IMR-90 (cell line): ENCODE results near the gene SORBS1. TPM values are rescaled to one million over a fixed set of nuclear protein-coding genes. Genes with fewer than 3 reads are reported as not detected.

ENCODE experiments used
- ATAC-seq: fragments of 200-7000 bp; cut with Tn5 transposase; 2 replicates; pipeline ENCODE4 v1.9.1; 2020; ENCODE audit warnings: low read depth, mild to moderate bottlenecking, moderate library complexity
- BruUV-seq: library from RNA; stranded (reverse); fragments of 400-500 nt; replicated peaks from 2 replicates; lab custom pipeline; 2021; lab: Mats Ljungman, UMichigan
- CTCF ChIA-PET: fragments of 300-600 bp; formaldehyde crosslinking; extraction: SDS; loops from one replicate; lab custom pipeline; 2021; ENCODE audit warnings: antibody characterized with exemption; lab: Yijun Ruan, JAX
- POLR2A ChIA-PET: fragments of 300-600 bp; sonication (Branson Sonifier 250); formaldehyde crosslinking; loops from one replicate; lab custom pipeline; 2022; ENCODE audit warnings: antibody characterized with exemption; ENCODE audit not compliant: unreplicated experiment; lab: Charles Lee
- DNase-seq: peaks from one replicate; pipeline ENCODE4 v3.0.0; 2013
- H2AFZ ChIP-seq: replicated peaks from 2 replicates; pipeline ENCODE3; 2013; ENCODE audit warnings: low read length, mild to moderate bottlenecking; ENCODE audit not compliant: poor library complexity
- H2AK5ac ChIP-seq: 2 replicates; pipeline ENCODE4 v1.6.1; 2013; ENCODE audit warnings: low read depth, low read length, inconsistent platforms
- H2AK9ac ChIP-seq: replicated peaks from 2 replicates; pipeline ENCODE3; 2013; ENCODE audit warnings: mild to moderate bottlenecking, low read depth, low read length, moderate library complexity; ENCODE audit not compliant: poor library complexity
- H2BK120ac ChIP-seq: 2 replicates; pipeline ENCODE4 v1.6.1; 2013; ENCODE audit warnings: low read depth, low read length, inconsistent platforms
- H2BK15ac ChIP-seq: 3 replicates; pipeline ENCODE4 v1.6.1; 2013; ENCODE audit warnings: low read depth, low read length, inconsistent platforms
- H2BK20ac ChIP-seq: 2 replicates; pipeline ENCODE4 v1.6.1; 2013; ENCODE audit warnings: low read depth, mild to moderate bottlenecking, inconsistent platforms, low read length, moderate library complexity
- H2BK5ac ChIP-seq: 2 replicates; pipeline ENCODE4 v1.6.1; 2013; ENCODE audit warnings: mild to moderate bottlenecking, low read depth, low read length, inconsistent platforms; ENCODE audit not compliant: poor library complexity, severe bottlenecking
- H3K14ac ChIP-seq: replicated peaks from 2 replicates; pipeline ENCODE4 v1.6.1; 2013; ENCODE audit warnings: low read depth, low read length, inconsistent platforms
- H3K18ac ChIP-seq: 2 replicates; pipeline ENCODE4 v1.6.1; 2013; ENCODE audit warnings: low read depth, low read length, control low read depth
- H3K23ac ChIP-seq: 2 replicates; pipeline ENCODE4 v1.6.1; 2013; ENCODE audit warnings: low read depth, low read length, inconsistent platforms
- H3K27ac ChIP-seq: 2 replicates; pipeline ENCODE4 v1.5.1; 2013; ENCODE audit warnings: mild to moderate bottlenecking, control low read depth, low read length; ENCODE audit not compliant: insufficient read depth
- H3K27me3 ChIP-seq: 2 replicates; pipeline ENCODE4 v1.6.1; 2013; ENCODE audit warnings: low read length; ENCODE audit not compliant: control insufficient read depth, insufficient read depth
- H3K36me3 ChIP-seq: 2 replicates; pipeline ENCODE4 v1.6.1; 2013; ENCODE audit warnings: low read length, mixed read lengths; ENCODE audit not compliant: control insufficient read depth, insufficient read depth
- H3K4ac ChIP-seq: 2 replicates; pipeline ENCODE4 v1.6.1; 2013; ENCODE audit warnings: low read depth, low read length, inconsistent platforms
- H3K4me1 ChIP-seq: 2 replicates; pipeline ENCODE4 v1.6.1; 2013; ENCODE audit warnings: low read length, mixed read lengths; ENCODE audit not compliant: control insufficient read depth, insufficient read depth
- H3K4me2 ChIP-seq: 2 replicates; pipeline ENCODE4 v1.6.1; 2013; ENCODE audit warnings: low read depth, mild to moderate bottlenecking, control low read depth, low read length, moderate library complexity
- H3K4me3 ChIP-seq: 2 replicates; pipeline ENCODE4 v1.5.1; 2013; ENCODE audit warnings: low read depth, mild to moderate bottlenecking, control low read depth, low read length, moderate library complexity; ENCODE audit not compliant: insufficient read depth
- H3K56ac ChIP-seq: 2 replicates; pipeline ENCODE4 v1.6.1; 2013; ENCODE audit warnings: low read length, inconsistent platforms; ENCODE audit not compliant: insufficient read depth; ENCODE audit errors: extremely low read depth
- H3K79me1 ChIP-seq, 2 experiments: 2 replicates each; pipeline ENCODE4 v1.6.1; 2013; ENCODE audit warnings: low read length in 2 of 2, inconsistent platforms in 1 of 2, low read depth in 1 of 2
- H3K9ac ChIP-seq: 2 replicates; pipeline ENCODE4 v1.6.1; 2013; ENCODE audit warnings: low read depth, low read length, control low read depth
- H3K9me1 ChIP-seq: 2 replicates; pipeline ENCODE4 v1.6.1; 2013; ENCODE audit warnings: low read length, inconsistent platforms; ENCODE audit not compliant: insufficient read depth
- H3K9me3 ChIP-seq: 2 replicates; pipeline ENCODE4 v1.6.1; 2013; ENCODE audit warnings: low read length; ENCODE audit not compliant: control insufficient read depth, insufficient read depth
- H4K20me1 ChIP-seq: 2 replicates; pipeline ENCODE4 v1.6.1; 2013; ENCODE audit warnings: low read length, inconsistent platforms; ENCODE audit not compliant: insufficient read depth
- H4K5ac ChIP-seq: 2 replicates; pipeline ENCODE4 v1.6.1; 2013; ENCODE audit warnings: mild to moderate bottlenecking, low read depth, low read length, control low read depth
- H4K8ac ChIP-seq, 2 experiments: 2 replicates each; pipeline ENCODE4 v1.6.1; 2013; ENCODE audit warnings: low read depth in 2 of 2, low read length in 2 of 2, control low read depth in 1 of 2, inconsistent platforms in 1 of 2
- H4K91ac ChIP-seq: 2 replicates; pipeline ENCODE4 v1.6.1; 2013; ENCODE audit warnings: low read depth, low read length, inconsistent platforms; ENCODE audit not compliant: insufficient read depth
- CEBPB ChIP-seq: IDR thresholded peaks from 2 replicates; pipeline ENCODE4 v1.6.1; 2012; ENCODE audit warnings: low read depth, low read length, improper control_type of control experiment
- MAZ ChIP-seq: IDR thresholded peaks from 2 replicates; pipeline ENCODE4 v1.6.1; 2012; ENCODE audit warnings: low read depth, mild to moderate bottlenecking, low read length, improper control_type of control experiment, moderate library complexity, borderline replicate concordance
- RAD21 ChIP-seq: IDR thresholded peaks from 2 replicates; pipeline ENCODE4 v1.6.1; 2012; ENCODE audit warnings: low read length, improper control_type of control experiment
- RCOR1 ChIP-seq: IDR thresholded peaks from 2 replicates; pipeline ENCODE4 v1.6.1; 2012; ENCODE audit warnings: mild to moderate bottlenecking, low read length, improper control_type of control experiment; ENCODE audit not compliant: insufficient replicate concordance
- WGBS, 2 experiments: methylation state at CpG; one replicate each; pipeline versions ENCODE4 v1.1.5 to v1.1.7; 2013; ENCODE audit warnings: missing lambda C conversion rate in 2 of 2; ENCODE audit not compliant: insufficient read length in 1 of 2; ENCODE audit errors: extremely low coverage in 2 of 2; 5-methylcytosine and 5-hydroxymethylcytosine counted together
- dilution Hi-C: fragments of 300-500 bp; cut with HindIII; formaldehyde crosslinking; loops from one replicate; pipeline ENCODE4 v1.14.3; 2018; ENCODE audit warnings: low sequenced_read_pairs; ENCODE audit not compliant: unreplicated experiment
- in situ Hi-C: fragments of 300-500 bp; cut with MboI; formaldehyde crosslinking; loops from 3 replicates; pipeline ENCODE4 v1.14.3; 2019; ENCODE audit warnings: low sequenced_read_pairs, inconsistent platforms, mixed read lengths
- intact Hi-C: fragments of 100-400 bp; cut with micrococcal nuclease; formaldehyde crosslinking; loops from 2 replicates; pipeline ENCODE4 v1.10.0; 2022
- polyA plus RNA-seq, 3 experiments: library from polyadenylated mRNA; depleted of rRNA; stranded (reverse); fragments of >200 nt; gene quantifications; 2 replicates each; pipeline ENCODE4 v1.2.3, GENCODE V29; 2012; ENCODE audit warnings: low replicate concordance in 1 of 3
- total RNA-seq: library from RNA; depleted of rRNA; stranded (reverse); fragments of >200 nt; gene quantifications from 2 replicates; pipeline ENCODE4 v1.2.3, GENCODE V29; 2012

SORBS1 gene
- total and polyA plus RNA-seq, 2 of the 4 experiments (the other 2 are of a cell fraction), result 0.18 to 0.32 TPM

- H4K8ac ChIP-seq, result peak overlapping the region; percentile 69 to 87; a peak in 3 of 4 replicates
- H3K27ac ChIP-seq, result peak overlapping the region; percentile 74
- H3K9me3 ChIP-seq, result no peaks in the 10 kb centered on the region
- peaks cover 28% of the 10 kb centered on the region for H4K20me1 ChIP-seq
- peak overlapping the region; percentile 78 for H4K91ac ChIP-seq
- H2BK20ac ChIP-seq, result no peak overlapping the region; the same call in 1 of the 2 replicates
- peak overlapping the region; percentile 62 for H3K9ac ChIP-seq
- intact Hi-C loops, result loop anchor here (2.0 to 5.0 kb wide), 2 partner anchors 43 to 109 kb away; no protein-coding TSS in a partner anchor
- DNase-seq (no peak), ATAC-seq (no peak)
- ChIA-PET POLR2A (interaction anchor here (1.0 kb wide), 1 partner anchor 35 kb away, joined by 3 read pairs; no protein-coding TSS in a partner anchor), CTCF (no interaction called here)
- H2AK9ac ChIP-seq, result peak overlapping the region; percentile 77
- H2BK15ac ChIP-seq, result peak overlapping the region; percentile 66; the same call in 1 of the 3 replicates
- peak overlapping the region; percentile 92 for H2BK120ac ChIP-seq
- 63% methylated on average over 15 of the region's 19 CpGs; no CpG with 5 or more reads in 1 of the 2 experiments for WGBS, 2 experiments
- H3K23ac ChIP-seq, result peak overlapping the region; percentile 64; the same call in 1 of the 2 replicates
- no peaks in the 10 kb centered on the region for H3K27me3 ChIP-seq
- peaks cover 8 to 41% of the 10 kb centered on the region in 2 experiments for H3K79me1 ChIP-seq
- dilution Hi-C loops, result no loop called here
- H3K56ac ChIP-seq, result peak overlapping the region; percentile 30; the same call in 1 of the 2 replicates
- H3K9me1 ChIP-seq, result peaks cover 18% of the 10 kb centered on the region
- peak overlapping the region; percentile 90 for H3K4ac ChIP-seq
- H3K18ac ChIP-seq, result peak overlapping the region; percentile 79
- peak overlapping the region; percentile 91 for H2AFZ ChIP-seq
- no TSS peak for BruUV-seq
- peaks cover 16% of the 10 kb centered on the region for H3K4me1 ChIP-seq
- H3K4me3 ChIP-seq, result peak overlapping the region; percentile 98
- H3K4me2 ChIP-seq, result peak overlapping the region; percentile 79
- H3K14ac ChIP-seq, result peak overlapping the region; percentile 44; the same call in 1 of the 2 replicates
- peak overlapping the region; percentile 92 for H2AK5ac ChIP-seq
- peak overlapping the region; percentile 82 for H4K5ac ChIP-seq
- in situ Hi-C loops, result no loop called here
- peak overlapping the region; percentile 66 for H2BK5ac ChIP-seq
- TF ChIP-seq MAZ, result no peak
- no peak for TF ChIP-seq RAD21
- peak; percentile 42 for TF ChIP-seq RCOR1
- no peak for TF ChIP-seq CEBPB
- peaks cover 3% of the 10 kb centered on the region; the same call in 1 of the 2 replicates for H3K36me3 ChIP-seq
Measured at GRCh38 chr10:95291365-95292039, 269.7 kb downstream of the SORBS1 start.
